ENCODE data around the gene CASP2.

- TF ChIP-seq TAF1 (IDR thresholded peaks at IDR 0.05; ENCODE audit: borderline replicate concordance, low read depth, low read length) (no peak), POLR2AphosphoS5 (IDR thresholded peaks at IDR 0.05; ENCODE audit: low read depth, low read length) (no peak)
These were observed 3.3 kb upstream of the CASP2 start, which contains the start of gene TMEM139 for GRCh38 chr7:143284591-143285469.
